ENCODE results near the gene KRTAP12-2.
"Not testable (repeated sequence)": the region's sequence is repeated elsewhere in the genome, so short reads cannot be mapped to it uniquely, and the experiment has no call there.

The KRTAP12-2 gene

GRCh38 chr21:44648557-44649311 lies 18.0 kb downstream of the KRTAP12-2 start:
- no peak for FAIRE-seq

GRCh38 chr21:44647222-44647552 lies 19.5 kb downstream of the KRTAP12-2 start:
- FAIRE-seq = no peak

- not testable (repeated sequence) for FAIRE-seq
These were observed 20.1 kb downstream of the KRTAP12-2 start, which contains the start of gene KRTAP10-11 for GRCh38 chr21:44646366-44647221. KRTAP10-11 (plus strand) TSS chr21:44646414; CDS start chr21:44646459, 45 bp downstream.

- FAIRE-seq = no peak
These were observed 21.8 kb downstream of the KRTAP12-2 start for GRCh38 chr21:44644878-44645277.

GRCh38 chr21:44643741-44644310 lies 22.9 kb downstream of the KRTAP12-2 start:
- no peak for FAIRE-seq

GRCh38 chr21:44640761-44641160 lies 26.0 kb downstream of the KRTAP12-2 start:
- FAIRE-seq = no peak

- FAIRE-seq = no peak
These were observed 27.4 kb downstream of the KRTAP12-2 start for GRCh38 chr21:44639331-44639655.

- FAIRE-seq = not testable (repeated sequence)
These were observed 28.0 kb downstream of the KRTAP12-2 start for GRCh38 chr21:44638506-44639330.

- FAIRE-seq = not testable (repeated sequence)
These were observed 28.8 kb downstream of the KRTAP12-2 start for GRCh38 chr21:44637851-44638348.

- no peak for FAIRE-seq
These were observed 29.5 kb downstream of the KRTAP12-2 start, which contains the start of gene KRTAP10-10 for GRCh38 chr21:44637018-44637850. KRTAP10-10 (plus strand) TSS chr21:44637356; CDS start chr21:44637418, 62 bp downstream.

GRCh38 chr21:44636209-44637017 lies 30.3 kb downstream of the KRTAP12-2 start:
- no peak for FAIRE-seq

- no peak for FAIRE-seq
These were observed 34.7 kb downstream of the KRTAP12-2 start for GRCh38 chr21:44632067-44632466.

- no peak for FAIRE-seq
These were observed 36.3 kb downstream of the KRTAP12-2 start for GRCh38 chr21:44630440-44630839.

GRCh38 chr21:44628707-44629391 lies 37.9 kb downstream of the KRTAP12-2 start:
- FAIRE-seq = no peak

- not testable (repeated sequence) for FAIRE-seq
These were observed 38.9 kb downstream of the KRTAP12-2 start for GRCh38 chr21:44627831-44628233.

- not testable (repeated sequence) for FAIRE-seq
These were observed 39.4 kb downstream of the KRTAP12-2 start for GRCh38 chr21:44627181-44627822.

GRCh38 chr21:44626673-44627143 lies 40.0 kb downstream of the KRTAP12-2 start, which contains the start of gene KRTAP10-9:
KRTAP10-9 (plus strand) TSS chr21:44627093; CDS start chr21:44627172, 79 bp downstream.
- no peak for FAIRE-seq

GRCh38 chr21:44626262-44626661 lies 40.5 kb downstream of the KRTAP12-2 start:
- no peak for FAIRE-seq

- FAIRE-seq = no peak
These were observed 41.0 kb downstream of the KRTAP12-2 start for GRCh38 chr21:44625756-44626155.
